ENCODE results near the gene CYP4F2.
A peak's percentile ranks its signal among the peaks of the same experiment; 100 is the strongest.
"Not testable (repeated sequence)": the region's sequence is repeated elsewhere in the genome, so short reads cannot be mapped to it uniquely, and the experiment has no call there.

Gene CYP4F2

DNA sequence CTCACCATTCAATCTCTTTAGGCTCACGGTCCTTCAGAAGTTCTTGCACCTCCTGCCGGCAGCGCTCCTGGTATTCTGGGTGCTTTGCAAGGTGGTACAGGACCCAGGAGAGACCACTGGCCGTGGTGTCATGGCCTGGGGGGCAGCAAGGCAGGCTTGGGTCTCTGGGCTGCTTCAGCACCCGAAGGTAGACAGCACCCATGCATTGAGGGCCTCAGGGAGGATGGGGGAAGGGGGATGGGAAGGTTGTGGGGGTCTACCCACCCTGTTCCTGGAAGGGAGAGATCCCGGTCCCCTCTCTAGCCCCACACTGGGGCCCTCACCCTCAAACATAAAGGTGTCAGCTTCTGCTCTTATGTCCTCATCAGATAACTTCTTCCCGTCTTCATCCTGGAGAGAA, 12.0 kb downstream of the CYP4F2 start:
- DNase-seq (ENCODE audit: insufficient read length, low spot score) = no peak
- FAIRE-seq = no peak
- TF ChIP-seq, protein P1, sequence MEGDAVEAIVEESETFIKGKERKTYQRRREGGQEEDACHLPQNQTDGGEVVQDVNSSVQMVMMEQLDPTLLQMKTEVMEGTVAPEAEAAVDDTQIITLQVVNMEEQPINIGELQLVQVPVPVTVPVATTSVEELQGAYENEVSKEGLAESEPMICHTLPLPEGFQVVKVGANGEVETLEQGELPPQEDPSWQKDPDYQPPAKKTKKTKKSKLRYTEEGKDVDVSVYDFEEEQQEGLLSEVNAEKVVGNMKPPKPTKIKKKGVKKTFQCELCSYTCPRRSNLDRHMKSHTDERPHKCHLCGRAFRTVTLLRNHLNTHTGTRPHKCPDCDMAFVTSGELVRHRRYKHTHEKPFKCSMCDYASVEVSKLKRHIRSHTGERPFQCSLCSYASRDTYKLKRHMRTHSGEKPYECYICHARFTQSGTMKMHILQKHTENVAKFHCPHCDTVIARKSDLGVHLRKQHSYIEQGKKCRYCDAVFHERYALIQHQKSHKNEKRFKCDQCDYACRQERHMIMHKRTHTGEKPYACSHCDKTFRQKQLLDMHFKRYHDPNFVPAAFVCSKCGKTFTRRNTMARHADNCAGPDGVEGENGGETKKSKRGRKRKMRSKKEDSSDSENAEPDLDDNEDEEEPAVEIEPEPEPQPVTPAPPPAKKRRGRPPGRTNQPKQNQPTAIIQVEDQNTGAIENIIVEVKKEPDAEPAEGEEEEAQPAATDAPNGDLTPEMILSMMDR (IDR thresholded peaks at IDR 0.05; ENCODE audit: insufficient read depth, missing control alignments) = no peak

DNA sequence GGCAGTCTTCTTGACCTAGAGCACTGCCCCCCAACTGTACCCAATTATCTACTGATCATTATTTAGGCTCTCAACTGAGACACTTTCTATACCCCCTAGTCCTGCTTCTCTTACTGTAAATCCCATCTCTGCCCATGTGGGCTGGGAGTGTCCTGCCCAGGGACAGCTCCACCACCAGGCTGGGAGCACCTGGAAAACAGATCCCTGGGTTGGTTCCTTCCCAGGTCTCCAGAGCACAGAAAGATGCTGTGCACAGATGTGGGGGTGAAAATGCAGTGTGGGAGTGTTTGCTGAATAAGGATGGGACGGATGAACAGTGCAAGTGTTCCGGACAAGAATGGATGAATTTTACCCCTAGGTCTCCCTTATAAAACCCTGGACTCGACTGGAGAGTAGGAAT, 12.7 kb downstream of the CYP4F2 start:
- TF ChIP-seq, protein P1 (IDR thresholded peaks at IDR 0.05; ENCODE audit: insufficient read depth, missing control alignments) = no peak
- FAIRE-seq = no peak
- no peak for DNase-seq (ENCODE audit: insufficient read length, low spot score)

DNA sequence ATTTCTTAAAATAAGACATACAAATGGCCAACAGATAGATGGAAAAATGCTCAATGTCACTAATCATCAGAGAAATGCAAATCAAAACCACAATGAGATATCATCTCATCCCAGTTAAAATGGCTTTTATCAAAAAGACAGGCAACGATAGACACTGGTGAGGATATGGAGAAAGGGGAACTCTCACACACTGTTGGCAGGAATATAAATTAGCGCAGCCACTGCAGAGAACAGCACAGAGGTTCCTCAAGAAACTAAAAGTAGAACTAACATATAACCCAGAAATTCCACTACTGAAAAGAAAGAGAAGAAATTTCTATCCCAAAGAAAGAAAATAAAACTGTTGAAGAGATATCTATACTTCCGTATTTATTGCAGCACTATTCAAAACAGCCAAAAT, 14.5 kb downstream of the CYP4F2 start:
- FAIRE-seq; DNase-seq (ENCODE audit: insufficient read length, low spot score): not testable (repeated sequence)

DNA sequence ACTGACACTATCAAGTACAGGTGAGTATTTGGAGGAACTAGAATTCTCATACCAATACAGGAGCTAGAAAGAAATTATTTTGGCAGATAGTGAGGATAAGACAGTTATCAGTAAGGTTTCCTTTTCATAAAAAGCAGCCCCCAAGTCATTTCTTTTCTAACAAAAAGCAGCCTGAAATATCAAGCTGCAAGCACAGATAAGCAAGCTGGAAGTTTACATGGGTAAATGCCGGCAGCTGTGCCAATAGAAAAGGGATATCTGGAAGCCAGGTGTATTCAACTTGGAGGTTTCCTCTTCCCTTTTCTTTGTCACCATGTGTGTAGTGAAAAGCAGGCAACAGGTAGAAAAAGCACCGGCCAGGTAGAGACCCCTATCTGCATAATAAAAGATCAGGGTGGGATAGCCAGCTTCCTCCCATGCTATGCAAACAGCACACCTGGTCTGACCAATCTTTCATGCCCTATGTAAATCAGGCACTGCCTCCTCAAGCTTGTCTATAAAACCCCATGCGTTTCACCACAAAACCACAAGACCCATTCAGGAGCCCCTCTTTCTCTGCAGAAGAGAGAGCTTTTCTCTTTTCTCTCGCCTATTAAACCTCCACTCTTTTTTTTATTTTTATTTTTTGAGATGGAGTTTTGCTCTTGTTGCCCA, 22.9 kb downstream of the CYP4F2 start:
- DNase-seq (ENCODE audit: insufficient read length, low spot score) (no peak), FAIRE-seq (no peak)
- TF ChIP-seq, protein P1 (IDR thresholded peaks at IDR 0.05; ENCODE audit: insufficient read depth, missing control alignments) = no peak

DNA sequence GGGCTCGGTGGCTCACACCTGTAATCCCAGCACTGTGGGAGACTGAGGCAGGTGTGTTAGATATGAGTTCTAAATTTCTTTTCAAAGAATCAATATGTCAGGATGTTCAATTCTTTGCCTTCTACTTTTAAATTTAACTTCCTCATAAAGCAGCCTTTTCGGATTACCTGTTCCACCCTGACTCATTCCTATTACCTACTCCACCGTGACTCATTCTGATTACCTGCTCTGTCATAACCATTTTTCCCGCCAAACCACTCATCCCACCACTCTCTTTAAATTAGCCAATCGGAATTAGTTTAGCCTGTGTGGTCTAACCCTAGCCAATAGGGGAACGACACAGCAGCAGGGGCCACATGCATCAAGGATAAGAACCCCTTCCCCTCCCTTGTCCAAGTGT, 24.1 kb downstream of the CYP4F2 start:
- not testable (repeated sequence) for FAIRE-seq; DNase-seq (ENCODE audit: insufficient read length, low spot score)

DNA sequence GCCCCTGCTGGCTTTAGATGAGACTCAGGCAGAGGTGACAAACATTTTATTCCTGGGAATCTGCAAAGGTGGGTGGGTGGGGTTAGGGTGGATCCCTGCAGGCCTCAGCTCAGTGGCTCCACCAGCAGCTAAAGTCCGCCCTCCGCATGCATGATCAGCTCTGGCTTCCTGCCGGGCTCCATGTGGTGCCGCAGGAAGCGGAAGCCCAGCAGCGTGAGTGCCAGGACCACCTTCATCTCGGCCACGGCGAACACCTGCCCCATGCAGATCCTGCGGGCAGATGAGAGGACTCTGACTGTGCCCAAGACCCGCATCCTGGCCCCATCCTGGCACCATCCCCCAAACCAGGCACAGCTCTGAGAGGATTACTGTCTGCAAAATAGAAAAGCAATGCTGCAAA, 26.3 kb downstream of the CYP4F2 start:
- DNase-seq (ENCODE audit: insufficient read length, low spot score) = no peak
- TF ChIP-seq, protein P1 (IDR thresholded peaks at IDR 0.05; ENCODE audit: insufficient read depth, missing control alignments) = no peak
- no peak for FAIRE-seq

DNA sequence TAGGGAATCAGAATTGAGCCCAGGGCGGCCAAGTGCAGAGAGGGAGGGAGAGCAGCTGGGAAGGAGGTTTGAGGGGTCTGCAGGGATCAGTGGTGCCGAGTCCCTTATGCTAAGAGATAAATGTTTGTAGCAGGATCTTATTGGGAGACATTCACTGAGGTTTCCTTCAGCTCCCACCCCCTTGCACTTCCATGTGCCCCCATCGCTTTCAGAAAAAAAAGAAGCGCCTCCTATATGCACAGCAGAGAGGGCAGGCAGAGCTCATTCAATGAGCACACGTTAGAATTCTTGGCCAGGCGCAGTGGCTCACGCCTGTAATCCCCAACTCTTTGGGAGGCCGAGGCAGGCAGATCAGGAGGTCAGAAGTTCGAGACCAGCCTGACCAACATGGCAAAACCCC, 28.0 kb downstream of the CYP4F2 start:
- TF ChIP-seq, protein P1 (IDR thresholded peaks at IDR 0.05; ENCODE audit: insufficient read depth, missing control alignments) = no peak
- DNase-seq (ENCODE audit: insufficient read length, low spot score) (no peak), FAIRE-seq (no peak)

DNA sequence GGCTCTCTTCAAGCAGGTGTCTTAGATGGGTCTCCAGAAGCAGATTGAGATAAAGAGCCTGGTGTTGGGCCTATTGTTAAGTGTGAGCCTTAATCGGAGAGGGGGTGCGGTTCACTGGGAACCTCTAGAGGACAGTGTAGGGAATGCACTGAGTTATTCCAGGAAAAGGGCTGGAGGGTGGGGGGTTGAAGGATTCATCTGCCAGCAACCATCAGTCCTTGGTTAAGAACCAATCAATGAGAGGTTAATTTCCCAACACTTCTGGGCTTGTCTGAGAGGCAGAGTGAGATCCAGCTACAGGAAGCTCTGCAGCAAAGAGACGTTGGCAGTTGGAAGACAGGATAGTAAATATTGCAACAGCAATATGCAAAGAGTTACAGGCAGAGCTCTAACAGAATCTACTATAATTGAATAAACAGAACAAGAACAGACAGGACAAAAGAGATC, 28.7 kb downstream of the CYP4F2 start:
- DNase-seq (ENCODE audit: insufficient read length, low spot score) = no peak
- FAIRE-seq = no peak
- TF ChIP-seq, protein P1 (IDR thresholded peaks at IDR 0.05; ENCODE audit: insufficient read depth, missing control alignments) = peak; percentile 68
